ENCODE data around the gene VWF.

- TF ChIP-seq POLR2A (IDR thresholded peaks at IDR 0.05) (no peak), CTCF (IDR thresholded peaks at IDR 0.05) (no peak), POLR2AphosphoS5 (IDR thresholded peaks at IDR 0.05) (no peak), EP300 (IDR thresholded peaks at IDR 0.05) (no peak)
These were observed 74.9 kb downstream of the VWF start for GRCh38 chr12:6049587-6049986.

Measured in upper lobe of left lung (tissue), 4 donors.